ENCODE results near the gene FAM168A. TPM values are rescaled to one million over a fixed set of nuclear protein-coding genes. Genes with fewer than 3 reads are reported as not detected.

Gene FAM168A
- total RNA-seq, 2 donors from 2014 or later, result 16.6 to 23.4 TPM

DNA sequence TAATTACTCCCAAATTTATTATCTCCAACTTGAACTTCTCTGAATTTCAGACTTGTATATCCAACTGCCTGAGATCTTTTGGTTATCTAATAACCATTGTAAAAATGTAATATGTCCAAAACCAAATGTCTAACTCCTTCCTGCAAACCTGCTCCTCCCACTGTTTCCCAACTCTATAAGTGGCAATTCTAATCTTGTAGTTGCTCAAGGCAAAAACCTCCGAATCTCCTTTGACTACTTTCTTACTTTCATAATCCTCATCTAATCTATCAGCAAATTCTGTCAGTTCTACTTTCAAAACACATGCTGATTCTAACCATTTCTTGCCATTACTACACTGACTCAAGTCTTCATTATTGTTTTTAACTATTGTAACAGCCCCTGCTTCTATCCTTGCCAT, 55.7 kb downstream of the FAM168A start:
- ATAC-seq, result no peak
- no peaks in the 10 kb centered on the region for H3K9me3 Mint-ChIP-seq
- no peak overlapping the region for H3K27ac Mint-ChIP-seq

DNA sequence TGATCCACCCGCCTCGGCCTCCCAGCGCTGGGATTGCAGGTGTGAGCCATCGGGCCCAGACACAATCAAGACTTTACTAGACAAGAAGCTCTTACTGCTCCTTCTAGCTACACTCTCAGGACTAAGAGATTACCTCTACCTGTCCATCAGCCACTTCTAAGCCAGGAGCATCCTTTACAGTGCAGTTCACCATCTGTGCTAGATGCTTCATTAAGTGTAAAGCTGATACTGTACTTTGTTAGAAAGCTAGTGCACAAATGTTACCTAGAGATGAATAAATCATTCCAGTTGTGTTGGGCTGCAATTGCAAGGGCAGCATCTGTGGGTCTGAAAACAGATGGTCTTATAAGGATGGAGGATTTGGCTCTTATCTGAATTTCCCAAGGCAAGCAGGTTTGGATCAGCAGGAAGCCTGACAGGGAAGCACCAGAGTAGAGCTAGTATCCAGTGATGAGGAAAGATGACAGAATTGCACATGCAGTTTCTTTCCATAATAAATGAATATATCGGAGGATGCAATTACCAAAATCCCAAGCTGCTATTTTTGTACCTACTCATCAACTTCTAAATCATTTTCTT, 58.3 kb downstream of the FAM168A start:
- H3K9me3 Mint-ChIP-seq, result peaks cover 0 to 4% of the 10 kb centered on the region in 2 donors
- H3K27ac Mint-ChIP-seq, result no peak overlapping the region
- DNase-seq (ENCODE audit: low spot score in 2 of 2) (no peak), ATAC-seq (no peak)
- H3K36me3 Mint-ChIP-seq, result peaks cover 0 to 6% of the 10 kb centered on the region in 2 donors

More for the DNA sequence above, 55.7 kb downstream of the FAM168A start:
- DNase-seq (ENCODE audit: low spot score in 2 of 2), result no peak
- no peaks in the 10 kb centered on the region for H3K36me3 Mint-ChIP-seq

DNA sequence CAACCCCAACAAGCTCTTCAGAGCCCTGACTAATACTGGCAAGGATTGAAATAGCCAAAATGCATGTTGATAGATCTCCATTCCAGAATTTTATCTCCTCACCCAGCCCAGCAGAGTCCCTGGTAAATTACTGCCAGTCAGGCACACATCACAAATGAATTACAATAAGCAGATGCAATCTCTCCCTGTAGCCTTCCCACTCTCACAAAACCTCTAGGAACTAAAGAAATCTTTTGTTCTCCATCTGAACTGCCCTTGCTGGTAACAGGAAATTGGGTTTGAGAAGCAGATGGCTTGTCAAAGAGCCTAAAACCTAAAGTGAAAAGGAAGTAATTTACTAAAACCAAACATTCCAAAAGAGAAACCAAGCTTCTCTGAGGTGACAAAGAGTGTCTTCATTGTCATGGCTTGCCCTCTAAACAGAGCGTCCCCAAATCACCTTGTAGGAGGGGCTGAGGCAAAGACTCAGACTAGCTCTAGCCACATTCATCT, 59.5 kb downstream of the FAM168A start:
- ATAC-seq (peak; percentile 70 to 96), DNase-seq (ENCODE audit: low spot score in 2 of 2) (peak in 1 of 2 donors; percentile 7)
- Mint-ChIP-seq H3K36me3 (peaks cover 0 to 6% of the 10 kb centered on the region in 2 donors), H3K9me3 (peaks cover 0 to 4% of the 10 kb centered on the region in 2 donors), H3K27ac (peak overlapping the region; percentile 63 to 88)

DNA sequence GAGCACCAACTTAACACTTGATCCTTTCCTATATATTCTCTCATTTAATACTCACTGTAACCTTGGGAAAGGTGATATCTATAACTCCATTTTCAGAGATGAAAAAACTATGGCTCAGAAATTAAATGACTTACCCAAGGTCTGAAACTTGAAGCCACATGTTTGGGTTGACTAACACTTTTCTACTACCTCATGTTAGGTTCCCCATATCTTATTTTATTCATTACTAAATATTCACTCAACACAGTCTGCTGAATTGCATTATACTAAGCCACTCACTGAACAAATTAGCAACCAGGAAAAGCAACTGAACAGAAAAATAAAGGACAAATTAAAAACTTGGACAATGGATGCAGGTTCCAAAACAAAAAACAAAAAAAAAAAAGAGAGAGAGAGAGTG, 59.9 kb downstream of the FAM168A start:
- DNase-seq (ENCODE audit: low spot score in 2 of 2) (no peak), ATAC-seq (peak in 1 of 2 donors; percentile 43)
- peak overlapping the region; percentile 63 to 88 for H3K27ac Mint-ChIP-seq
- peaks cover 0 to 6% of the 10 kb centered on the region in 2 donors for H3K36me3 Mint-ChIP-seq
- peaks cover 0 to 4% of the 10 kb centered on the region in 2 donors for H3K9me3 Mint-ChIP-seq

DNA sequence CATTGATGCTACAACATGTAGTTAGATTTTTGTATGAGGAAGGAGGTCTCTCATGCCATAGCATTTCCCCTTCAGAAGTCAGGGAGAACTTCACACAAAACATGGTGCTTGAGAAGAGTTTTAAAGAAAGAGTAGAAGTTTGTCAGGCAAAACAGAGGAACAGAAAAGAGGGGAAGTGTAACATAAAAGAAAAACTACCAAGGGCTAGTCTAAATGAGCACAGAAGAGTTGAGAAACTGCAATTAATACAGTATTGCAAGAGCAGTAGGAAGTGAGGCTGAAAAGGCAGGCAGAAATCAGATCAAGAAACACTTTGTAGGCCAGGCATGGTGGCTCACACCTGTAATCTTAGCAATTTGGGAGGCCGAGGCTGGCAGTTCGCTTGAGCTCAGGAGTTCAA, 61.0 kb downstream of the FAM168A start:
- Mint-ChIP-seq H3K36me3 (peaks cover 0 to 6% of the 10 kb centered on the region in 2 donors), H3K27ac (no peak overlapping the region), H3K9me3 (peaks cover 0 to 4% of the 10 kb centered on the region in 2 donors)
- ATAC-seq (no peak), DNase-seq (ENCODE audit: low spot score in 2 of 2) (no peak)

DNA sequence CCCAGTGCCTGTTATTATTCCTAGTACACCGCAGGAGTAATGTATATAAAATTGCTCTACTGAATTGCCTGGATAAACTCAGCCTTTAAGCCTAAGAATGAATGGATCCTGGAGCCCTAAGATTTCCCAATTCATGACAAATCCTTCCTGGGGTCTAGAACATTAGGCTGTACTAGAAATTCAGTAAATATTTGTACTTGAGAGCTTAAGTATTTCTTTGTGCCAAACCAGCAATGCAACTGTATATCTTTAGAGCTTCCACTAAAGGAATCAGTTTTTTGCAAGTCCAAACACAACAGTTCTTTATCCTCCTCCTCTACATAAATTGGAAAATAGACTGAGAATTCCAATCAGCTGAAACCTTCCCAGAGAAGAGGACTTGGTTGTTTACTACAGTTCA, 65.6 kb downstream of the FAM168A start:
- no peak for DNase-seq (ENCODE audit: low spot score in 2 of 2)
- H3K9me3 Mint-ChIP-seq, result peaks cover 0 to 4% of the 10 kb centered on the region in 2 donors
- no peak for ATAC-seq
- H3K36me3 Mint-ChIP-seq, result peaks cover 0 to 6% of the 10 kb centered on the region in 2 donors
- H3K27ac Mint-ChIP-seq, result no peak overlapping the region

DNA sequence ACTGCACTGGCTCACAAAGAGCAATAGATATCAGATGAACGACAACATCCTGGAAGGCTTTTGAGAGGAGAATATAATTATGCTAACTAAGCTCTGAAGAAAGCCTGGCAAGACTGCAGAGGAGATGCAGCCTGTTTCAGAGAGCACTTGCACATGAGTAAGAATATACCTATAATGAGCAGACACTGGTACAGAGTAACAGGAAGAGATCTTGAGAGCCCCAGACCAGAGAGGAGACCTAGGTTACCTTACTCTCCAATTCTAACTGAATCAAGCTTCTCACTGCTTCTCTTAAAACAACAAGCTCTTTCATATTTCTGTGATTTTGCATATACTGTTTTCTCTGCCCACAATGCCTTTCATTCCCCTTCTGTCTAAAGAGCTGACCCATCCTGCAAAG, 66.5 kb downstream of the FAM168A start:
- H3K27ac Mint-ChIP-seq, result peak overlapping the region; percentile 22 to 51
- DNase-seq (ENCODE audit: low spot score in 2 of 2) (no peak), ATAC-seq (peak in 1 of 2 donors; percentile 40)
- no peaks in the 10 kb centered on the region for H3K9me3 Mint-ChIP-seq
- H3K36me3 Mint-ChIP-seq, result no peaks in the 10 kb centered on the region

DNA sequence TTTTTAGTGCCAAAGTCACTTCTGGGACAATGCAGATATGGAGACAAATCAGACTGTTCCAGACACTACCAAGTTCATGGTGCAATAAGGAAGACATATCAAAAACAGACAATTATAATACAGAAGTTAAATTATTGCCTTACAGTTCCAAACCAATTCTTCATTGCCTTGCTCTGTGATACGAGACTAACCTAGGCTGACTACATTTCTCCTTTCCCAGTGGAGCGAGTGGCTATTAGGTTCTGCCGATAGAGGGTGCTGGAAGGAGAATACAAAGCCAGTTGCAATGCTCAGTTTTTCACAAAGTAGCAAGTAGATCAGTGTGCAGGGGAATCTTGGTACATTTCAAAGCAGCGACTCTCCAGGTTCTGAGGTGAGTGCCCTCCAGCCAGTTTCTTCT, 67.8 kb downstream of the FAM168A start:
- no peaks in the 10 kb centered on the region for H3K9me3 Mint-ChIP-seq
- DNase-seq (ENCODE audit: low spot score in 2 of 2) (no peak), ATAC-seq (no peak)
- peaks cover 0 to under 1% of the 10 kb centered on the region in 2 donors for H3K36me3 Mint-ChIP-seq
- no peak overlapping the region for H3K27ac Mint-ChIP-seq

DNA sequence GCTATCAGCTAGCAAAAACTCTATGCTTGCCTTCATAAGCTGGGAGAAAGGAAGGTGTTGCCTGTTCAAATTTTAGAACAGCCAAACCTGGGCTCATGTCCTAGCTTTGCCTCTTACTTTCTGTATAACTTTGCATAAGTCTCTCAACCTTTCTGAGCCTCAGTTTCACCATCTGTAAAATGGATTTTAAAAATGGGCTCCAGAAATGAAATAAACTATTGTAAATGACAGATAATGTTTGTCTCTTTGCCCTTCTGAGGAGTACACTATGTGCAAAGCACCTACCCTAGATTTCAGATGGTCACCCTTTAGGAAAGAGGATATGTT, 68.7 kb downstream of the FAM168A start:
- DNase-seq (ENCODE audit: low spot score in 2 of 2) (no peak), ATAC-seq (no peak)
- Mint-ChIP-seq H3K27ac (no peak overlapping the region), H3K36me3 (peaks cover 0 to 5% of the 10 kb centered on the region in 2 donors), H3K9me3 (no peaks in the 10 kb centered on the region)

DNA sequence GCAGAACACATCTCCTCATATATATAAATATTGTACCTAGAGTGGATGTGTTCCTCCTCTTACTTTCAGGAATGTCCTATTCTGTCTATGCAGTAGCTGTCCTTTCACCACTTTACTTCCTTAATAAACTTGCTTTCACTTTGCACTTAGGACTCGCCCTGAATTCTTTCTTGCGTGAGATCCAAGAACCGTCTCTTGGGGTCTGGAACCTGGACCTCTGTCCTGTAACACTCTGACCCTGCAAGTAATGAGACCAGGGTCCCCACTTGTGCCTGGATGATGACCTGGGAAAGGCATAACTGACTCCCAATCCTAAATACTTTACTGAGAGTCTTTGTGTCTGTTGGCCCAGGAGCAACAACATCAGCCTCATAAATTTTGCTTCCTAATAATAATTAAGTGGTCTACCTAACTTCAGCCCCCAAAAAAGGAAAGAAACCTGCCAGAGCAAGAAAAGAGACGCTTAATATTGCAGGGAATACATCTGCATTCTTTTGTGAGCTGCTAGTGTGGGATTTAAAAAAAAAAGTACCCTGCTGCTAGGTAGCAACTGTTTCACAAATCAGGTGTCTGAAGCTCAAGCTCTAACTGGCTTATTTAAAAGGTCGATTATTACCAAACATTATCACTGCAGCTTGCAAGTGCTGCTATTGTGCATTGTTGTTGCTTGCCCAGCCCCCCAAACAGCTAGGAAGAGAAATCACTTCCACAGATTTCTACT, 69.3 kb downstream of the FAM168A start:
- no peak for DNase-seq (ENCODE audit: low spot score in 2 of 2)
- no peaks in the 10 kb centered on the region for H3K9me3 Mint-ChIP-seq
- H3K27ac Mint-ChIP-seq, result no peak overlapping the region
- no peak for ATAC-seq
- peaks cover 0 to 10% of the 10 kb centered on the region in 2 donors for H3K36me3 Mint-ChIP-seq

DNA sequence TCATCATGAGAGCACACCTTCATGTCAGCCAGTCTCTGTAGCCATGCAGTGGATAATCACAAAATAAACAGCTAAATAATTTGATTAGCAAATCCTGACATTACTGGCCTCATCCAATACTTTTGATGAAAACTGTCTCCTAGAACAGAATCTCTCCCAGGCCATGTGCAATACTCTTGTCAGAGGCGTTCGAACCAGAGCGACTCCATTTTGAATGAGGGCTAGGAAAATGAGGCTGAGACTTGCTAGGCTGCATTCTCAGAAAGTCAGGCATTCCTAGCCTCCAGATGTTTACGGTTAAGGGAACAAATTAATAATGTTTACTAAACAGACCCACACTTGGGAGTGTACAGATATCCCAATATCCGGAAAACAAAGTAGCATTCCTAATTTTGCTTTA, 69.9 kb downstream of the FAM168A start:
- Mint-ChIP-seq H3K9me3 (no peaks in the 10 kb centered on the region), H3K27ac (no peak overlapping the region), H3K36me3 (peaks cover 0 to 13% of the 10 kb centered on the region in 2 donors)
- DNase-seq (ENCODE audit: low spot score in 2 of 2) (no peak), ATAC-seq (no peak)

DNA sequence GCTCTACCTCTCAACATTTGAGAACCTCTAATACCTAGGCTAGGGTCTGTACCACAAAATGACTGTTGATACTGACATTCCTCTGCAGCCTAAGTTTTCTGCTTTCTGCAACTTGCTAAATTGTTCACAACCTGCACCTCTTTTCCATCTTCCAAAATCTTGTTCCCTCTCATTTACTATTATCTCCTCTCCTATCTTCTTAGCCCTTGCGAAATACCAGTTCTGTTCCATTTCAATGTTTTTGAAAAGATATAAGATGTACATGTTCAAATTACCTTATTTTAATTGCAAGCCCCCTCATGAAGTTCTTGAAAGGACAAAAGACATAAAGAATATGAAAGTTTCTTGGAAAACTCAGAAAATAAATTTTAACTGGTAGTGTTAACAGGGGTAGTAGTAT, 72.3 kb downstream of the FAM168A start:
- DNase-seq (ENCODE audit: low spot score in 2 of 2) (no peak), ATAC-seq (no peak)
- Mint-ChIP-seq H3K27ac (no peak overlapping the region), H3K9me3 (no peaks in the 10 kb centered on the region), H3K36me3 (peaks cover 0 to 13% of the 10 kb centered on the region in 2 donors)

DNA sequence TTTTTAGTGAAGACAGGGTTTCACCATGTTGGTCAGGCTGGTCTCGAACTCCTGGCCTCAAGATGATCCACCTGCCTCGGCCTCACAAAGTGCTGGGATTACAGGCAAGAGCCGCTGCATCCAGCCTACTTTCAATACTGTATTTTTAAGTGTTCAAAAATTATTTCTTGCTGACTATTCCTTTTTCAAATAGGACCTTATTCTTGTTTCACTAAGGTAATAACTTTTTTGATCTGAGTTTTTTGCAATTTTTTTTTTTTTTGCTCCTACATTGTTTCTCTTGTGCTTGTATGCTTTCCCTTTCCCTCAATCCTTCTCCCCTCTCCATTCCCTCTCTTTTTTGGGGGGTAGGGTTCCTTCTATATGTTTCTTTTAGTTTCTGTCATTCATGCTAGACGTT, 73.1 kb downstream of the FAM168A start:
- Mint-ChIP-seq H3K27ac (no peak overlapping the region), H3K36me3 (peaks cover 0 to 13% of the 10 kb centered on the region in 2 donors), H3K9me3 (no peaks in the 10 kb centered on the region)
- DNase-seq (ENCODE audit: low spot score in 2 of 2) (no peak), ATAC-seq (no peak)

DNA sequence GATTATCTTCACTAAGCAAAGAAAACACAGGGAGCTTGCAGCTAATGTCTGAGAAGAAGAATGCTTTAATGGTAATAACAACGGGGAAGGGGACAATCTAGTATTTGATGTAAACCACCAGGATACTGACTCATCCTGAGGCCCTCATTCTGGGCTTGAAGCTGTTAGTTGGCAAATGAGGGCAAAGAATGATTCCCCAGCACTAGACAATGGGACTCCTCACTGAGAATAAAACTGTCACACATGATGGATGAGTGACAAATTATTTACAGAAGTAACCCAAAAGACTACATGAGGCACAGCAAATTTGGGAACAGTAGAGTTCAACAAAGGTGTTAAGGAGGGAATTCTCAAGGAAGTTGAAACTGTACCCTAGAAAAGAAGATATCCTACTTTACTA, 76.3 kb downstream of the FAM168A start:
- peaks cover 0 to 4% of the 10 kb centered on the region in 2 donors for H3K9me3 Mint-ChIP-seq
- peak in 1 of 2 donors; percentile 22 for DNase-seq (ENCODE audit: low spot score in 2 of 2)
- H3K36me3 Mint-ChIP-seq, result peaks cover 0 to 22% of the 10 kb centered on the region in 2 donors
- H3K27ac Mint-ChIP-seq, result peak overlapping the region; percentile 19 to 63
- peak; percentile 90 to 93 for ATAC-seq

DNA sequence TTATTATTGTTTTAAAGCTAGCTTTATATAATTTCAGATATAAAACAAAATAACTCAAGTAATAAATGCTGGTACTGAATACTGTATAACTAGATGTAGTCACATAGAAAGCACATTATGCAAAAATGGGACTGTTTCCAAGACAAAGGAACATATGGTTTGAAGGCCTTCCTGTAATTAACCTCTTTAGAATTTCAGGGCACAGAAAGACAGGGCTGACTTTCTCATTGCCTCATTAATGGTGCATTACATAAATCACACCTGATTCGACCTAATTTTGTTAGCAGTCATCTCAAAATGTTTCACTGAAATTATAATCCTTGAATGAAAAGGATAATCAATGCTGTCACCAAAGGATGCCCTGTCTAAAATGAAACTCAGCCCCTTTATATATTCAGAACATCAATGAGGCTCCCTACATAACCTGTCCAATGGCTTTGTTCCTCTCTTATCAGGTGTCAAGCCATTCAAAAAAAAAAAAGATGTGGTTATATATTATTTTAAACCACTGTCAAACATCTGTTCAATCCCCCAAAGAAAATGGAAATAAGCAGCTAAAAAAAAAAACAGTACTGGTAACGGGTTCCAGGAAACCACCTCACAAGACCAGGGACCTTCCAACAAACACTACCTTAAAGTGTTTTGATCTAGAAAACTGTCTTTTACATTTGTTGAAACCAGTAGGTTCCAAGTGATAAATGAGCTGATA, 77.4 kb downstream of the FAM168A start:
- DNase-seq (ENCODE audit: low spot score in 2 of 2), result no peak
- Mint-ChIP-seq H3K9me3 (peaks cover 0 to 4% of the 10 kb centered on the region in 2 donors), H3K36me3 (peaks cover 0 to 22% of the 10 kb centered on the region in 2 donors), H3K27ac (peak overlapping the region; percentile 19 to 78)
- peak; percentile 20 to 35 for ATAC-seq

DNA sequence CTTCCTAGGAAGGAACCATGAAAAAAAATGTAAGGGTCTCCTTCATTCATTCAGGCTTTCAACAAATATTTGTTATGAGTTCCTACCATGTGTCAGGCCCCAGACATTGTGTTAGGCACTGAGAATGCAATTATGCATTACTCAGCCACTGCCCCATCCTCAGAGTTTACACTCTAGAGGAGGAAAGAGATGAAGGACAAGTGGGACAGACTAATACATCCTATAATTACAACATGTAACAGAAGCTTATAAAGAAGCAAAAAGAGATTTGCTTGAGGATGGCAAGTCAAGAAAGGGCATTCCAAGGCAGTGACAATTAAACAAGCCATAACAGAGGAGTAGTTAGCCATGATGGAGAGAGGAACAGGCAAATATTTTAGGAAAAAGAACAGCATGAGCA, 78.6 kb downstream of the FAM168A start:
- no peak for DNase-seq (ENCODE audit: low spot score in 2 of 2)
- Mint-ChIP-seq H3K9me3 (peaks cover 0 to 4% of the 10 kb centered on the region in 2 donors), H3K36me3 (peaks cover 0 to 17% of the 10 kb centered on the region in 2 donors), H3K27ac (peak overlapping the region in 1 of 2 donors; percentile 11)
- no peak for ATAC-seq

DNA sequence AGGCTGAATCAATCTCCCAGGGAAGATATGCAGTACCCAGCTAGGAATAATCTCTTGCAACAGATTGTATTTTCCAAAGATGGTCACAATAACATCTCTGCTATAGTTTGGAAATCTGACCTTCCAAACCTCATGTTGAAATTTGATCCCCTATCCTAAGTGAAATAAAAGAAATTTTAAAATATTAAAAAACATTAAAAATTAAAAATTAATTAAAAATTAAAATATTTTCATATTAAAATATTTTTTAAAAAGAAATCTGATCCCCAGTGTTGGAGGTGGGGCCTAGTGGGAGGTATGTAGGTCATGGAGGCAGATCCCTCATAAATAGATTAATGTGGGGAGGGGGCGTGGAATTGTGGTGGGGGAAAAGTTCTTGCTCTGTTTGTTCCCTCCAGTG, 79.7 kb downstream of the FAM168A start:
- peaks cover 0 to 4% of the 10 kb centered on the region in 2 donors for H3K9me3 Mint-ChIP-seq

More for the DNA sequence above, 79.7 kb downstream of the FAM168A start:
- DNase-seq (ENCODE audit: low spot score in 2 of 2) (no peak), ATAC-seq (no peak)
- peaks cover 0 to 9% of the 10 kb centered on the region in 2 donors for H3K36me3 Mint-ChIP-seq
- no peak overlapping the region for H3K27ac Mint-ChIP-seq

All from activated naive CD4-positive, alpha-beta T cell treated with anti-CD3 and anti-CD28 coated beads, Interleukin-2, amount 50 U/mL, for 72 hours (primary cell).